Globus pallidus (tissue), 1 donor: ENCODE results near the gene PML.

Experiments used
- DNase-seq: peaks from one replicate; pipeline ENCODE4 v3.0.0-alpha.2; 2015; ENCODE audit warnings: low spot score

PML gene

GRCh38 chr15:73994413-73994883, at the start of gene PML:
Gene PML, plus strand, starts transcription at chr15:73994716. Its CDS starts 97 bp downstream, at chr15:73994813.
- peak; percentile 97 for DNase-seq

DNA sequence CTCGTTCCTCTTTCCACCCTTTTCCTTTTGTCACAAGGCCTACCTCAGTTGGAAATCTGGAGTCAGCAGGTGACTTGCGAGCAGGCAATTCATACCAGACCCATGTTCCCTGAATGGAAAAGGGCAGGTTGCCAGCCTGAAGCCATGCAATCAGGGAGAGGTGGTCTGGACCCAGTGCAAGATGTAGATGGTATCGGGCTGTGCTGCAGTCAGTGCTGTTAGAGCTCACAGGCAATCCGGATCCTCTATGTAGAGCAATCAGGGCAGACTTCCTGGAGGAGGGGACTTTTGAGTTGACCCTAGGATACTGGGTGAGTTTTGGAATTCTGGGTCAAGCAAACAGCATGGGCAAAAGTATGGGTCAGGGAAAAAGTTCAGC, 49.4 kb upstream of the PML start:
- no peak for DNase-seq

GRCh38 chr15:73946046-73946721, 48.3 kb upstream of the PML start:
- no peak for DNase-seq

- no peak for DNase-seq
These were observed 47.6 kb upstream of the PML start for GRCh38 chr15:73946795-73947370.

- DNase-seq, result no peak
These were observed 46.9 kb upstream of the PML start for GRCh38 chr15:73947651-73948050.

DNA sequence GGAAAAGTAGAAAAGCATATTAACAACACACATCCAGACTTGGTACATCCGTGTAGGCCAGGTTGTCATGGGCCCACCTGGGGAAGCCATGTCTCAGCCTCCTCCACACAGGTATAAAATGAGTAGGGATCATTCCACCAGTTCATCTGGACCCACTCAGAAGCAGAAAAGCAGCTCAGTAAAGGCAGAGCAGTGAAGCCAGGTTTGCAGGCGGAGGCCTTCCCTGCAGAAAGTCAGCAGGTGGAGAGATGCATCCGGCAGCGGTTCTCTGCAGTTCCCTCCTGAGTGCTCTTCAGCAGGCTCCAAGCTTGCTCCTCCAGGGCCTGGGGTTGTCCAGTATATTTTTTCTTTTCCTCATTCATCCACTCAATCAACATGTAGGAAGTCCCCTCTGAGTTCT, 46.1 kb upstream of the PML start:
- no peak for DNase-seq

DNA sequence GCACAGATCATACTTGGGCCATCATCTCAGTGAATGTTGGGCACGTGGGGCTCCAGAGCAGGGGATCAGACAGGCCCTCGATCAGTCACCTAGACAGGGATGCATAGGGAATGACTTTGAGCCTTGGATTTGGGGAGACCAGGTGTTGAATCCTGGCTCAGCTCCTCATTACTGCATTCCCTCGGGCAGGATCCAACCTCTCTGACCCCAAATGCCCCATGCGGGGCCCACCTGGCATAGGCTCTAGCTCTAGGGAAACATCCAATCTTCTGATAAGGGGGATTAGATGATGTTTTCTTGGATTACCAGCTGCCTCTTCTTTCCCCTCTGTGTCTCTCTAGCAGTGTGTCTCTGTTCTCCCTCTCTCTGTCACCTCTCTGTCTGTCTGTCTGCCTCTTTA, 45.5 kb upstream of the PML start:
- no peak for DNase-seq

- DNase-seq, result no peak
These were observed 45.0 kb upstream of the PML start for GRCh38 chr15:73949496-73949895.

DNA sequence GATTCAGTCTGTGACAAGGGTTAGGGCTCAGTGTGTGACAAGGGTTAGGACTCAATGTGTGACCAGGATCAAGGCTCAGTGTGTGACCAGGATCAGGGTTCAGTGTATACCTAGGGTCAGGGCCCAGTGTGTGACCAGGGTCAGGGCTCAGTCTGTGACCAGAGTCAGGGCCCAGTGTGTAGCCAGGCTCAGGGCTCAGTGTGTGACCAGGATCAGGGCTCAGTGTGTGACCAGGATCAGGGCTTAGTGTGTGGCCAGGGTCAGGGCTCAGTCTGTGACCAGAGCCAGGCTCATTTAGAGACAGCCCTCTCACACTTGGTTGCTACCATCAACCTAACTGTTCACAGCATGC, 44.1 kb upstream of the PML start:
- DNase-seq, result no peak

GRCh38 chr15:73950831-73951561, 43.5 kb upstream of the PML start:
- peak; percentile 83 for DNase-seq

- no peak for DNase-seq
These were observed 42.9 kb upstream of the PML start for GRCh38 chr15:73951601-73952000.

- no peak for DNase-seq
These were observed 42.2 kb upstream of the PML start for GRCh38 chr15:73952171-73952912.

GRCh38 chr15:73952913-73953750, 41.4 kb upstream of the PML start:
- no peak for DNase-seq

DNA sequence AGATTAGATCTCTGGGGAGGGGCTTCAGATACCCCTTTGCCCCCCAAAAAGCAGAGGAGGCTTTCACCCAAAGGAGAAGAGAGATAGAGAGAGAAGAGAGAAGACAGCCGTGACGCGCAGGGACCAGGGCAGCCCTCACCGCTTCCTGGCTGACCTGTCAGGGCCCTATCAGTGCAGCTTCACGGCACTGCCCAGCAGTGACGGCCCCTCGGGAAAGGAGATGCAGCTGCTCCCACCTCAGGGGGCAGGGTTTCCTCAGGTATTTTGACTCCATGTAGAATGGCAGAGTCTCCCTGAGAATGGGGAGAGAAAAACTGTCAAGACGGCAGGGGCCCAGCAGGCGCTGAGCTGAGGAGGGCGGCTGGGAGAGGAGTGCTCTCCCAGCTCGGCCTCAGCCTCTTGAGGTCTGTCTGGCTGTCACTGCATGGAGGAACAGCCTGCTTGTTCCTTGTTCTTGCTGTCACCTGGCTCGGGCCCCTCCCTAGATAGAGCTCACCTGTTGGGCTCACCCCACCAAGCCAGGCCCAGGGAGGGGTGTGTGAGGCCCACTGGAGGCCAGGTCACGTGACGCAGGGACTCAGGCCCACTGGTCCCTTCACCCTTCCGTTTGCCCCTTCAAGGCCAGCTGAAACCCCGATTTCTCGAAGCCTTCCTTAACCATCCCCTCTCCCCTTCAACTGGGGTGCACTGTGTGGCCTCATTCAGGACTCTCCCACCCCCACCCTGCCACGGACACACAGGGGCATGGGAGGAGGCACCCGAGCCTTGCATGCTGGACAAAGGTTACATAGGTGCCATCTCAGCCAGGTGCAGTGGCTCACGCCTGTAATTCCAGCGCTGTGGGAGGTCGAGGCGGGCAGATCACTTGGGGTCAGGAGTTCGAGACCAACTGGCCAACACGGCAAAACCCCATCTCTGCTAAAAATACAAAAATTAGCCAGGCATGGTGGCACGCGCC, 40.0 kb upstream of the PML start:
- DNase-seq, result no peak

- DNase-seq, result no peak
These were observed 39.2 kb upstream of the PML start for GRCh38 chr15:73955326-73955725.

- no peak for DNase-seq
These were observed 38.4 kb upstream of the PML start for GRCh38 chr15:73955861-73956742.

GRCh38 chr15:73956743-73957135, 37.8 kb upstream of the PML start:
- no peak for DNase-seq

- DNase-seq, result no peak
These were observed 37.2 kb upstream of the PML start for GRCh38 chr15:73957276-73957675.

DNA sequence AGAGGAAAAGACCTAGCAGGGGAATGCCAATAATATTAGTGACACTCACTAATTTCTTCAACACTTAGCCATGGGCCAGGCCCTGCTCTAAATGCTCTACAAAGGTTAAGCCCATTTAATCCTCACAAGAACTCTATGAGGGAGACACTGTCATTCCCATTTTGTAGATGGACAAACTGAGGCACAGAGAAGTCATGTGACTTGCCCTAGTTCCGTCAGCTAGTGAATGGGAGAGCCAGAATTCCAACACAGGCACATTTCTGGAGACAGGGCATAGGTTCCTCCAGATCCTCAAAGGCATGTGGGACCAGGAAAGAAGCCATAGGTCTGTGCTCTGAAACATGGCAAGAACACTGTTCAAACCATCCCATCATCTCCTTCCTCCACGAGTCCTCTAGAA, 36.7 kb upstream of the PML start:
- DNase-seq, result no peak
